Left cardiac atrium (tissue), 4 donors: ENCODE data around the gene KLHL7. TPM values are rescaled to one million over a fixed set of nuclear protein-coding genes. Genes with fewer than 3 reads are reported as not detected.
A peak's percentile ranks its signal among the peaks of the same experiment; 100 is the strongest.
"Not testable (repeated sequence)": the region's sequence is repeated elsewhere in the genome, so short reads cannot be mapped to it uniquely, and the experiment has no call there.

ENCODE experiments used
- ATAC-seq, 2 donors: fragments of 200-7000 bp; cut with Tn5 transposase; one replicate each; pipeline ENCODE4 v1.9.1; 2020; ENCODE audit warnings: mild to moderate bottlenecking in 2 of 2, moderate library complexity in 2 of 2
- DNase-seq: peaks from one replicate; pipeline ENCODE4 v3.0.0-alpha.2; 2020
- intact Hi-C, 2 donors: fragments of 100-400 bp; cut with DNase I; formaldehyde crosslinking; loops; one replicate each; pipeline versions ENCODE4 v1.14.1 to v1.15.1; 2022 to 2023
- total RNA-seq, 2 donors: library from RNA; stranded (reverse); fragmentation: NEBNext Ultra II Directional; extraction: Animal tissue kit (Norgen Biotek cat#: 25700); gene quantifications; one replicate each; pipeline ENCODE4 v1.2.1, GENCODE V29; 2021
- donor health status: DM: no; HTN: yes; CAD: no.
- donor health status: DM: no; HTN: yes; CAD: no; lungs with severe emphysema.
- donor health status: DM: yes; HTN: yes; CAD: no.
- donor health status: Dilated cardiomyopathy.

KLHL7 gene
- total RNA-seq, 2 donors from 2014 or later = 68.3 to 81.6 TPM

- ATAC-seq (peak; percentile 84 to 85), DNase-seq (peak; percentile 41)
- intact Hi-C loops = no loop called here
Measured at GRCh38 chr7:23205909-23206767, 100.6 kb downstream of the KLHL7 start.

- intact Hi-C loops = no loop called here
- ATAC-seq (no peak), DNase-seq (no peak)
Measured at GRCh38 chr7:23207021-23207420, 101.4 kb downstream of the KLHL7 start.

GRCh38 chr7:23207884-23208283, 102.3 kb downstream of the KLHL7 start:
- intact Hi-C loops = no loop called here
- no peak for ATAC-seq
- no peak for DNase-seq

- intact Hi-C loops = no loop called here
- no peak for DNase-seq
- ATAC-seq = no peak
Measured at GRCh38 chr7:23208316-23208715, 102.7 kb downstream of the KLHL7 start.

- DNase-seq (no peak), ATAC-seq (no peak)
- intact Hi-C loops = no loop called here
Measured at GRCh38 chr7:23210506-23210905, 104.9 kb downstream of the KLHL7 start.

GRCh38 chr7:23211589-23211988, 106.0 kb downstream of the KLHL7 start:
- intact Hi-C loops = no loop called here
- no peak for ATAC-seq
- DNase-seq = no peak

GRCh38 chr7:23212395-23212794, 106.8 kb downstream of the KLHL7 start:
- ATAC-seq (no peak), DNase-seq (no peak)
- intact Hi-C loops = no loop called here

GRCh38 chr7:23212841-23213240, 107.3 kb downstream of the KLHL7 start:
- ATAC-seq (no peak), DNase-seq (no peak)
- intact Hi-C loops = no loop called here

GRCh38 chr7:23213755-23214154, 108.2 kb downstream of the KLHL7 start:
- ATAC-seq (no peak), DNase-seq (no peak)
- intact Hi-C loops = no loop called here

GRCh38 chr7:23214423-23214822, 108.8 kb downstream of the KLHL7 start:
- ATAC-seq = no peak
- no peak for DNase-seq
- intact Hi-C loops = no loop called here

- intact Hi-C loops = no loop called here
- DNase-seq (no peak), ATAC-seq (no peak)
Measured at GRCh38 chr7:23214938-23215337, 109.4 kb downstream of the KLHL7 start.

GRCh38 chr7:23216021-23216420, 110.4 kb downstream of the KLHL7 start:
- DNase-seq (peak; percentile 37), ATAC-seq (peak; percentile 47 to 78)
- intact Hi-C loops = no loop called here

- ATAC-seq (no peak), DNase-seq (no peak)
- intact Hi-C loops = no loop called here
Measured at GRCh38 chr7:23218196-23218595, 112.6 kb downstream of the KLHL7 start.

GRCh38 chr7:23220690-23221305, 115.2 kb downstream of the KLHL7 start:
- peak; percentile 33 for DNase-seq
- peak; percentile 23 to 25 for ATAC-seq
- intact Hi-C loops = no loop called here

- DNase-seq (no peak), ATAC-seq (peak in 1 of 2 donors; percentile 23)
- intact Hi-C loops = no loop called here
Measured at GRCh38 chr7:23222439-23223030, 117.0 kb downstream of the KLHL7 start.

GRCh38 chr7:23224364-23224763, 118.8 kb downstream of the KLHL7 start:
- DNase-seq, ATAC-seq, intact Hi-C loops: not testable (repeated sequence)

- intact Hi-C loops = no loop called here
- ATAC-seq (no peak), DNase-seq (no peak)
Measured at GRCh38 chr7:23226844-23227450, 121.4 kb downstream of the KLHL7 start.
